ENCODE data around the gene NRG3. TPM values are rescaled to one million over a fixed set of nuclear protein-coding genes. Genes with fewer than 3 reads are reported as not detected.

The NRG3 gene
- total and polyA plus RNA-seq, 2 of the 8 experiments (the other 6 are each of a cell fraction or from before 2014, with no cell fraction given), result 4.2 to 5.0 TPM

- no peaks in the 10 kb centered on the region for H3K23me2 ChIP-seq (ENCODE audit: low read depth, low read length)
- H3K27me3 ChIP-seq (replicated peaks in 1 of 4; ENCODE audit: control insufficient read depth in 3 of 4, extremely low read depth in 1 of 4, insufficient read depth in 3 of 4, low read length in 3 of 4), result no peaks in the 10 kb centered on the region
- TF ChIP-seq ZNF274 (IDR thresholded peaks at IDR 0.05; ENCODE audit: borderline replicate concordance, extremely low read depth, low read length) (no peak), RAD21 (IDR thresholded peaks at IDR 0.05 in 1 of 2, conservative IDR thresholded peaks at IDR 0.05 in 1 of 2; ENCODE audit: low read depth in 2 of 2, low read length in 2 of 2) (peak; percentile 32 to 37; a peak in 2 of 4 replicates)
- TF ChIP-seq, protein P1, sequence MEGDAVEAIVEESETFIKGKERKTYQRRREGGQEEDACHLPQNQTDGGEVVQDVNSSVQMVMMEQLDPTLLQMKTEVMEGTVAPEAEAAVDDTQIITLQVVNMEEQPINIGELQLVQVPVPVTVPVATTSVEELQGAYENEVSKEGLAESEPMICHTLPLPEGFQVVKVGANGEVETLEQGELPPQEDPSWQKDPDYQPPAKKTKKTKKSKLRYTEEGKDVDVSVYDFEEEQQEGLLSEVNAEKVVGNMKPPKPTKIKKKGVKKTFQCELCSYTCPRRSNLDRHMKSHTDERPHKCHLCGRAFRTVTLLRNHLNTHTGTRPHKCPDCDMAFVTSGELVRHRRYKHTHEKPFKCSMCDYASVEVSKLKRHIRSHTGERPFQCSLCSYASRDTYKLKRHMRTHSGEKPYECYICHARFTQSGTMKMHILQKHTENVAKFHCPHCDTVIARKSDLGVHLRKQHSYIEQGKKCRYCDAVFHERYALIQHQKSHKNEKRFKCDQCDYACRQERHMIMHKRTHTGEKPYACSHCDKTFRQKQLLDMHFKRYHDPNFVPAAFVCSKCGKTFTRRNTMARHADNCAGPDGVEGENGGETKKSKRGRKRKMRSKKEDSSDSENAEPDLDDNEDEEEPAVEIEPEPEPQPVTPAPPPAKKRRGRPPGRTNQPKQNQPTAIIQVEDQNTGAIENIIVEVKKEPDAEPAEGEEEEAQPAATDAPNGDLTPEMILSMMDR (IDR thresholded peaks at IDR 0.05; ENCODE audit: control extremely low read depth in 1 of 3, insufficient read depth in 1 of 3, low read depth in 1 of 3, low read length in 3 of 3), result peak in 1 of 3 experiments; percentile 30; a peak in 1 of 4 replicates
- H3K14ac ChIP-seq (ENCODE audit: insufficient read length), result no peak overlapping the region
- no peak overlapping the region for H3K18ac ChIP-seq (ENCODE audit: extremely low read depth, low read length)
- H3K79me1 ChIP-seq (ENCODE audit: low read depth, low read length), result no peaks in the 10 kb centered on the region; the same call in 1 of the 2 replicates
- no peak overlapping the region for H3K56ac ChIP-seq (replicated peaks; ENCODE audit: insufficient read length, low read depth, low read length)
- H3K4me2 ChIP-seq (ENCODE audit: insufficient read depth in 1 of 2, low read depth in 2 of 2, low read length in 2 of 2), result no peak overlapping the region
- no peak overlapping the region for H2AFZ ChIP-seq (ENCODE audit: low read length)
- H3K4me1 ChIP-seq (replicated peaks in 1 of 4; ENCODE audit: control insufficient read depth in 3 of 4, insufficient read depth in 4 of 4, low read length in 3 of 4), result peaks cover 0 to 4% (median 1%) of the 10 kb centered on the region in 4 experiments; a peak in 2 of 7 replicates
- no peak overlapping the region for H4K5ac ChIP-seq (ENCODE audit: insufficient read length, low read depth, low read length)
- DNase-seq (ENCODE audit: low read depth in 1 of 2, low spot score in 2 of 2), result no peak
- H3K9ac ChIP-seq (replicated peaks in 1 of 4; ENCODE audit: extremely low read depth in 1 of 4, low read depth in 3 of 4, low read length in 3 of 4), result no peak overlapping the region
- H4K8ac ChIP-seq (ENCODE audit: extremely low read depth, insufficient read depth, low read length), result no peak overlapping the region
- H2BK20ac ChIP-seq (ENCODE audit: low read length), result no peak overlapping the region
- CTCF ChIA-PET (ENCODE audit: partially characterized antibody), result no interaction called here
- no peak overlapping the region for H2BK15ac ChIP-seq (ENCODE audit: low read length)
- H3K79me2 ChIP-seq (ENCODE audit: control insufficient read depth in 1 of 2, insufficient read depth in 2 of 2, low read length in 2 of 2), result no peaks in the 10 kb centered on the region
- H2BK12ac ChIP-seq (ENCODE audit: low read depth, low read length), result no peak overlapping the region
- no peaks in the 10 kb centered on the region for H4K20me1 ChIP-seq (replicated peaks in 1 of 2; ENCODE audit: control insufficient read depth in 1 of 2, insufficient read depth in 2 of 2, low read length in 2 of 2)
- WGBS, 2 experiments (ENCODE audit: extremely low coverage in 1 of 2, insufficient coverage in 1 of 2, insufficient read length in 1 of 2, insufficient replicate concordance in 2 of 2, low coverage in 1 of 2, low lambda C conversion rate in 2 of 2, missing lambda C conversion rate in 1 of 2), result 75% methylated on average over 5 of the region's 5 CpGs; no CpG with 5 or more reads in 1 of the 2 experiments
- H4K91ac ChIP-seq (replicated peaks; ENCODE audit: insufficient read length, low read length), result no peak overlapping the region
- FAIRE-seq, result no peak
- H2BK120ac ChIP-seq (replicated peaks; ENCODE audit: low read depth, low read length), result no peak overlapping the region
- no peak overlapping the region for H3K23ac ChIP-seq (ENCODE audit: insufficient read length)
- H2AK5ac ChIP-seq (ENCODE audit: low read depth, low read length), result no peak overlapping the region
- POLR2A ChIA-PET (ENCODE audit: partially characterized antibody), result no interaction called here
- H2BK5ac ChIP-seq (ENCODE audit: low read depth, low read length), result no peak overlapping the region
- H3K36me3 ChIP-seq (ENCODE audit: control insufficient read depth in 2 of 4, insufficient read depth in 4 of 4, low read length in 3 of 4), result no peaks in the 10 kb centered on the region
- H3K4me3 ChIP-seq (ENCODE audit: extremely low read depth in 1 of 4, insufficient read depth in 2 of 4, low read depth in 3 of 4, low read length in 4 of 4), result no peak overlapping the region
- no peak overlapping the region for H3K4ac ChIP-seq (replicated peaks; ENCODE audit: insufficient read length, low read depth, low read length)
- H3K9me3 ChIP-seq (ENCODE audit: insufficient read depth in 2 of 2, low read depth in 1 of 2, low read length in 1 of 2), result no peaks in the 10 kb centered on the region
- no peak overlapping the region for H3K27ac ChIP-seq (ENCODE audit: low read depth, low read length)
These were observed 74.3 kb downstream of the NRG3 start for GRCh38 chr10:81949283-81949682.
